Gastroesophageal sphincter (tissue), 4 donors: ENCODE results near the gene RERE. TPM values are rescaled to one million over a fixed set of nuclear protein-coding genes. Genes with fewer than 3 reads are reported as not detected.

ENCODE experiments used
- ATAC-seq: fragments of 150-250 bp; one replicate; pipeline ENCODE4 v1.9.1; 2016; ENCODE audit warnings: mild to moderate bottlenecking, moderate library complexity
- H3K27ac ChIP-seq, 4 donors: fragments of 200-600 bp; sonication (generic) in 3 of 4; 1 replicate in 3 of 4; 2 replicates in 1 of 4; pipeline ENCODE4 v1.5.1; 2016 to 2019
- H3K27me3 ChIP-seq: fragments of 200-600 bp; sonication (generic); one replicate; pipeline ENCODE4 v1.5.1; 2019
- H3K36me3 ChIP-seq, 2 donors: fragments of 200-600 bp; sonication (generic); one replicate each; pipeline ENCODE4 v1.5.1; 2019; ENCODE audit warnings: control low read depth in 1 of 2
- H3K4me1 ChIP-seq, 3 donors: fragments of 200-600 bp; sonication (generic); 1 replicate in 2 of 3; 2 replicates in 1 of 3; pipeline ENCODE4 v1.5.1; 2016 to 2019; ENCODE audit warnings: control low read depth in 2 of 3
- H3K4me3 ChIP-seq, 2 donors: fragments of 200-600 bp; sonication (generic); one replicate each; pipeline ENCODE4 v1.5.1; 2019; ENCODE audit warnings: mild to moderate bottlenecking in 1 of 2, moderate library complexity in 1 of 2
- H3K9me3 ChIP-seq, 3 donors: fragments of 200-600 bp; sonication (generic); one replicate each; pipeline ENCODE4 v1.5.1; 2017 to 2019; ENCODE audit warnings: control low read depth in 2 of 3
- CTCF ChIP-seq, 4 experiments: fragments of 200-600 bp in 2 of 4; fragments of 450-650 bp in 2 of 4; sonication (generic) in 1 of 4; IDR thresholded peaks; one replicate each; pipeline ENCODE4 v1.5.1; 2017 to 2019; ENCODE audit warnings: antibody characterized with exemption in 4 of 4, mild to moderate bottlenecking in 2 of 4, moderate library complexity in 2 of 4
- EP300 ChIP-seq: sonication (generic); formaldehyde crosslinking; IDR thresholded peaks from one replicate; pipeline ENCODE4 v1.6.1; 2017; ENCODE audit warnings: antibody characterized with exemption, mild to moderate bottlenecking
- POLR2A ChIP-seq, 2 donors: fragments of 450-650 bp; IDR thresholded peaks; one replicate each; pipeline ENCODE4 v1.6.1; 2017; ENCODE audit warnings: antibody characterized with exemption in 2 of 2, mild to moderate bottlenecking in 2 of 2, moderate library complexity in 1 of 2
- POLR2AphosphoS5 ChIP-seq: sonication (generic); formaldehyde crosslinking; IDR thresholded peaks from one replicate; pipeline ENCODE4 v1.6.1; 2017; ENCODE audit warnings: antibody characterized with exemption
- WGBS, 2 donors: methylation state at CpG; one replicate each; pipeline ENCODE4 v1.1.5; 2018; ENCODE audit warnings: low coverage in 1 of 2; 5-methylcytosine and 5-hydroxymethylcytosine counted together
- total RNA-seq, 4 donors: library from RNA; depleted of rRNA; stranded (reverse); fragments of >200 nt; gene quantifications; one replicate each; pipeline ENCODE4 v1.1.0, GENCODE V29; 2016

Gene RERE
- total RNA-seq, 4 donors from 2014 or later, result 112 to 212 (median 139) TPM

- no peak for ATAC-seq
- TF ChIP-seq POLR2A (IDR thresholded peaks at IDR 0.05) (no peak), CTCF (IDR thresholded peaks at IDR 0.05) (no peak), POLR2AphosphoS5 (no peak), EP300 (no peak)
- H3K27ac ChIP-seq, result no peak overlapping the region
- 90 to 95% methylated on average over 4 of the region's 4 CpGs for WGBS, 2 donors
- H3K4me3 ChIP-seq, result no peak overlapping the region
- no peaks in the 10 kb centered on the region for H3K9me3 ChIP-seq
- H3K27me3 ChIP-seq, result no peaks in the 10 kb centered on the region
- H3K4me1 ChIP-seq, result peaks cover 3 to 44% (median 18%) of the 10 kb centered on the region in 3 donors
- H3K36me3 ChIP-seq, result no peaks in the 10 kb centered on the region
Measured at GRCh38 chr1:8468751-8469150, 348.7 kb downstream of the RERE start.

GRCh38 chr1:8467308-8467707, 350.1 kb downstream of the RERE start:
- Histone ChIP-seq H3K9me3 (no peaks in the 10 kb centered on the region), H3K36me3 (no peaks in the 10 kb centered on the region), H3K4me3 (no peak overlapping the region), H3K27me3 (no peaks in the 10 kb centered on the region), H3K4me1 (peaks cover 7 to 52% (median 31%) of the 10 kb centered on the region in 3 donors), H3K27ac (no peak overlapping the region)
- 78 to 86% methylated on average over 2 to 3 of the region's 3 CpGs for WGBS, 2 donors
- ATAC-seq, result no peak
- TF ChIP-seq POLR2A (IDR thresholded peaks at IDR 0.05) (no peak), POLR2AphosphoS5 (no peak)

GRCh38 chr1:8465692-8466091, 351.7 kb downstream of the RERE start:
- TF ChIP-seq POLR2A (IDR thresholded peaks at IDR 0.05) (no peak), CTCF (IDR thresholded peaks at IDR 0.05) (no peak), EP300 (no peak), POLR2AphosphoS5 (no peak)
- no peaks in the 10 kb centered on the region for H3K27me3 ChIP-seq
- no peaks in the 10 kb centered on the region for H3K36me3 ChIP-seq
- peaks cover 12 to 68% (median 39%) of the 10 kb centered on the region in 3 donors for H3K4me1 ChIP-seq
- no peak for ATAC-seq
- WGBS, 2 donors, result 55 to 87% methylated on average over 4 to 7 of the region's 13 CpGs
- no peaks in the 10 kb centered on the region for H3K9me3 ChIP-seq
- H3K4me3 ChIP-seq, result no peak overlapping the region
- H3K27ac ChIP-seq, result peak overlapping the region in 3 of 4 donors; percentile 77 to 87 (median 82)

- ATAC-seq, result peak; percentile 39
- H3K27ac ChIP-seq, result peak overlapping the region in 3 of 4 donors; percentile 77 to 87 (median 82)
- no peak overlapping the region for H3K4me3 ChIP-seq
- WGBS, 2 donors, result 53 to 64% methylated on average over 5 of the region's 5 CpGs
- peaks cover 12 to 75% (median 39%) of the 10 kb centered on the region in 3 donors for H3K4me1 ChIP-seq
- no peaks in the 10 kb centered on the region for H3K36me3 ChIP-seq
- TF ChIP-seq EP300 (no peak), CTCF (IDR thresholded peaks at IDR 0.05) (peak in 2 of 4 experiments; percentile 6 to 37), POLR2A (IDR thresholded peaks at IDR 0.05) (no peak), POLR2AphosphoS5 (no peak)
- H3K27me3 ChIP-seq, result no peaks in the 10 kb centered on the region
- H3K9me3 ChIP-seq, result no peaks in the 10 kb centered on the region
Measured at GRCh38 chr1:8465013-8465412, 352.4 kb downstream of the RERE start.

- Histone ChIP-seq H3K27ac (peak overlapping the region; percentile 74 to 87 (median 80)), H3K4me3 (no peak overlapping the region), H3K4me1 (peaks cover 12 to 82% (median 39%) of the 10 kb centered on the region in 3 donors), H3K9me3 (no peaks in the 10 kb centered on the region), H3K36me3 (no peaks in the 10 kb centered on the region), H3K27me3 (no peaks in the 10 kb centered on the region)
- ATAC-seq, result no peak
- WGBS, 2 donors, result 58 to 100% methylated on average over 2 to 4 of the region's 4 CpGs
- TF ChIP-seq EP300 (no peak), POLR2AphosphoS5 (no peak), CTCF (IDR thresholded peaks at IDR 0.05) (no peak), POLR2A (IDR thresholded peaks at IDR 0.05) (no peak)
Measured at GRCh38 chr1:8464377-8464776, 353.1 kb downstream of the RERE start.
